HG02759 (cell line): ENCODE data around the gene CAMKMT.

Source experiments
- ATAC-seq: cut with Tn5 transposase; IDR thresholded peaks from one replicate; pipeline ENCODE4 v1.9.1; 2021; ENCODE audit warnings: mild to moderate bottlenecking, moderate library complexity; ENCODE audit not compliant: unreplicated experiment

CAMKMT gene

DNA sequence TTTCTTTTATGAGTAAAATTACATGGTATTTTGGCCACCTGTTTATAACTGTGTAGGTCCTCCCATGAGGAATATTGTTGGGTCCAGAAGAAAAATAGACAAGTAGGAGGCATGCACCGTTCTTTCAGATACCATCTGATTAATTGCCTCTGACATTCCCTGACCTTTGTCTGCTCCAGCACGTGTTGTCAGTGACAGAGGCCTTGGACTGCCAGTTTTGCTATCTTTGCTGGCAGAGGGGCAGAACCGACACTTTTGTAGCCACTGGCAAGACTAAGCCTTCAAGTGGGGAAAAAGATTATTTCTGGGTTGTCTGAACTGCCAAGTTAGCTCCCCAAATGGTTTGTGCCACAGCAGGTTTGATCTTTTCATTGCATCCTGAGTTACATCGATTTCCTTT, 276.9 kb downstream of the CAMKMT start:
- ATAC-seq: no peak

- no peak for ATAC-seq
Measured at GRCh38 chr2:44639399-44639798, 277.7 kb downstream of the CAMKMT start.

GRCh38 chr2:44642123-44642857, 280.5 kb downstream of the CAMKMT start:
- ATAC-seq: no peak

DNA sequence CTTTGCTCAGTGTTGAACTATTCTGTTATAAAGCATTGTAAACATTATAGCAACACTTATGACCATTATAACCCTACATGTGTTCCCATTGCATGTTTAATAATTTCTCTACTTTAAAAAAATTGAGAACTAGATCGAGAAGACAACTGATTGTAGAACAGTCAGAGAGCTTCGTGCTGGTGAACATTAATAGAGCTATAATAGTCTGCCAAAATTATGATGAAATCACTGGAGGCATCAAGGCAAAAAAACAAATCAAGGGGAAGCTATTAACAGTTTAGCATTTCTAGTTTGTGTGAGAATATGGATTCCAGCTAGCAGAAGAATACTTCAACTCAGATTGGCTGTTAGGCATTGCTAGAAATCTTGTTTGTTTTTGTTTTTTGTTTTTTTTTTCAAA, 284.2 kb downstream of the CAMKMT start:
- no peak for ATAC-seq

DNA sequence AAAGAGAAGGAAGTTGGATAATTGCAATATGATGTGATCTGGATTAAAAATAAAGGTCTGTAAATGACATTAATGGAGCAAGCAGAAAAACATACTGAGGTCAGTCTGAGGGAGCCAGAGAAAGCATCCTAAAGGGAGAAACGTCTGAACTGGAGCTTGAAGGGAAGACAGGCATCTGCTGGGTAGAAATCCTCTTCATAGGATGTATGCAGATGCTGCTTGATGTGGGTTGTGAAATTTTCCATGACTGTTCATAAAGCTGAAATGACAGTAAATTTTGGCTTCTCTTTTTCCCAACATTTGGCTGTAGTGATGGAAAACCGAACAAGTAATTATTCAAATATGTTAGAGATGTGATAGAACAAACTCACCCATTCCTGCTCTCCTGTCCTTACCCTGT, 287.6 kb downstream of the CAMKMT start:
- ATAC-seq: no peak

- no peak for ATAC-seq
Measured at GRCh38 chr2:44650796-44651195, 289.0 kb downstream of the CAMKMT start.

GRCh38 chr2:44651974-44652373, 290.2 kb downstream of the CAMKMT start:
- ATAC-seq: peak; percentile 45

- ATAC-seq: no peak
Measured at GRCh38 chr2:44652701-44653100, 291.0 kb downstream of the CAMKMT start.

GRCh38 chr2:44655401-44655864, 293.7 kb downstream of the CAMKMT start:
- no peak for ATAC-seq

DNA sequence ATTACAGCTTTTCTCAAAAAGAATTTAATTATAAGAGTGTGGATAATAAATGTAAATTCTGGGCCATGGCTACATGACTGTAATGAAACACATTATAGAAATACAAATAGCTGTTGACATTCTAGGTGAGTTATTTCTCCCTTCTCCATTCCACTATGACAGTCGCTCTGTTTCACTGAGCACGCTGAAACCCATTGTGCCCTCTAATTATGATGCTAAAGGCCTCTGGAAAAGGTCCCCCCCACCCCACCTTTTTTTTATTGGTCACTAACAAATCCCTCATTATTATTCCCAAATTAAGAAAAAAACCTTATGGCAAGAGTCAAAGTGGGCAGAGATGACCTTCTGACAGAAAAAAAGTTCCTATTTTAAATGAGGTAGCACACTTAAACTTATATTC, 294.7 kb downstream of the CAMKMT start:
- no peak for ATAC-seq

- no peak for ATAC-seq
Measured at GRCh38 chr2:44663471-44664073, 301.8 kb downstream of the CAMKMT start.

DNA sequence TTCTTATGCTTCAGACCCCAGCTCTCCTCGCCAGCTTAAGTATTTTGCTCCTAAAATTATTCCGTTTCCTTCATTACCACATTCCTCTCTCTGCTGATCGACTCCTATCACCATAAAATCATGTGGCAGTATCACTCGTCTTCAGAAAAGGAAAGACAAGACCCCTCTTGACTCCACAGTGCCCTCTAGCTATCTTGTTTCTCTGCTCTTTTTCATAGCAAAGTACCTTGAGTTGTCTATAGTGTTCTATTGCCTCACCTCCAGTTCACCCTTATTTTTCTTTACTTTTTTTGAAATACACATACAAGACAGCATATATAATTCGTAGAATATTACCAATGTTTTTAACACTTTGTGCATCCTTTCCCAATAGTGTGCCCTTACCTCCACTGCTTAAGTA, 306.6 kb downstream of the CAMKMT start:
- ATAC-seq: no peak

- no peak for ATAC-seq
Measured at GRCh38 chr2:44671276-44671675, 309.5 kb downstream of the CAMKMT start.

- no peak for ATAC-seq
Measured at GRCh38 chr2:44671916-44672315, 310.2 kb downstream of the CAMKMT start.

DNA sequence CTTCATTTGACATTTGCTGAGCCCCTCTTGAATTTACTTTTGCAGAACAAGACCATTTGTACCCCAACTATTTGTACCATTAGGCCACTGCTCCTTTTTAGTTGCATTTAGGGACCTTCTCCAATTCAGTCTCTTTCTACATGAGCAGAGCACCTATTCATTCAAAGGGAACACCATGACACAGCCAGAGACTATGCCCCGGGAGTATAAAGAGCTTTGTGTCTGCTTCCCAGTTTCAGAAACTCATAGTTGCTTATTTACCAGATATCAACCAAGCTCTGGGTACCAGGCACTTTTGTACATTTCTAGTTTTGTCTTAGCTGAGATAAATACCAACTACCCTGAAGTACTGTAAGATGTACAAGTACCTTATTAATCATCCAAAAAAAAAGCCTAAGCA, 310.7 kb downstream of the CAMKMT start:
- ATAC-seq: no peak

DNA sequence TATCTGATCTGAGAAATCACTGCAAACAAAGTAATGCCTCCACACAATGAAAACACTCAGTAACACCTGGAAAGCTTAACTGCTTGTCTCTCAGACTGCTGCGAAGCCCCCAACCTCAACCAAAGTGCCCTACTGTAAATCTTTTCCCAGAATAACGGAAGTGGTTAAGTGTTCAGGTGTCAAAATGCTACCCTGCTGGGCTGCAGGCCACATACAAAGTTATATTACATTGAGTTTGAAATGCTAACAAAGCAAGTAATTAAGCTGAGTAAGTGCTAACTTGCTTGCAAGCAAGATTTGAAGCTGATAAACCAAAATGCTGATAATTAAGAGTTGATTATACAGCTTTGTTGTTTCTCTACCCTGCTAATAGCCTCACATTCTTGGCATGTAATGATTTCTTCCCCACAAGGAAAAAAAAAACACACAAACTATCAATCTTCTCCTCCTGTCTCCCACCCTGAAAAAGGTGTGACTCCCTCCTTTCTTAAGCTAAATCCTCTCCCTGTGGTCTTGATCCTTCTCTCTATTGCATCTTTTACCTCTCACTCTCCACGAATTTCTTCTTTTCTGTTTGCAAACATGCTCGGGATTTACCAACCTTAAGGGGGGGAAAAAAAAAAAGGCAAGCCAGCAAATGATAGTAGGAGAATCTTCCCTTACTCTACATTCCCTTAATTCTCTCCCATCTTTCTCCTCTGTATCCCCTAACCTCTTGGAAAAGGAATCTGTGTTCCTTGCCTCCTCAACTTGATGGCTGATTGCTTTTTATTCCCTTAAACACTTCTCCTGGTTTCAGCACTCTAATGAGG, 312.9 kb downstream of the CAMKMT start:
- no peak for ATAC-seq

GRCh38 chr2:44676379-44676778, 314.6 kb downstream of the CAMKMT start:
- no peak for ATAC-seq

DNA sequence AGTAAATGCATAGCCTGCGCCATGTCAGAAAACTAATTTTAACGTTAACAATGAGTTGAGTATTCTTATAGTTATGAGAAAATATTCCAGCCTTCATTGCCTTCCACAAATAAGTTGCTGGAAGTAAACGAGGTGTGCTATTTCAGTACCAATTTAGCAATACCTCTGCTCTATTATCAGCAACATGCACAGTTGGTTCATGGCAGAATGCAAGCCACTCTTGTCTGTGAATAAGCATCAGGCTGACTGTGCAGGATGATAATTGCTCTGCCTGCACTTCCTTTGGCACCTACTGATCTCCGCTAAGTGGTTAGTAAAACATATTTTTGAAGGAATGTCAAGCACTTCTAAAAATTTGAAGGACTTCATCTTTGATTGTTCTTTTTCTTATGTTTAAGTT, 317.8 kb downstream of the CAMKMT start:
- no peak for ATAC-seq

DNA sequence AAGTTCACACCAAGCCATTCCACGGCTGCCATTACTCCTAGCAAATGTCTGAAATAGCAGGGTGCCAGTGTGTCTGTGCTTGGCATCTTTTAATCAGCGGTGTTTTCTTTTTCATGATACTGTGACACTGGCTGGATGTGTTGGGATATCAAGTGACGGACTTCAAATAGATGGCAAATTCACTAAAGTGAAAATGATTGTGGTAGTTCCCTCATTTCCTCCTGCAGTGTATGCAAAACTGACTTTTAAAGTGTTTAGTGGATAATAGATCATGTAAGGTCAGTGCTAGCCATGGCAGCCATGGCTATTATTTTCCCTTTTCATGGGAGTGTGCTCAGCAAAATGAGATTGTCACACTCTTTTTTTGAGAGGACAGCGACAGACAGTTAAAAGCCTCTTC, 318.2 kb downstream of the CAMKMT start:
- ATAC-seq: no peak

DNA sequence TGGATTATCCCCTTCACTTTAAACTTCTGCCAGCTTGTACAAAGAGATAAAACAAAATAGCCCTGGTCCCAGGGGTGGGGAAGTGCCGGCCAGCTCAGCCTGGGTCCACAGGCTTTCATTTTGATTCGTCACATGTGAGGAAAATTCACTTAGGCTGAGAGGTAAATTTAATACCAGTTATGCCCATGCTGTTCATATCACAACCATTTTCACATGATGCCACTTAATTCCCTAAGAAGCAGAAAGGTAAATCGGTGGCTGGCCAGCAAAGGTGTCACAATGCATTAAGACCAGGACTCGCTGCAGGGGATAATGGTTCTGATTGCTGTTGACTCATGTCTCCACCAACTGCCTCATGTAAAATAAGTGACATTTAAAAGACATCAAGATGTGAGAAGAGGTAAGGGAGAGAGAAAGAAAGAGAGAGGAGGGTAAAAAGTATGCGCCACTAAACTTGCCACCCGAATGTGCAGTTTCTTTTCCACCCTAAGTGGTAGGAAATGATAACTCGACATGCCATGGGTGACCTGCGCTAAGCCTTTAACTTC, 318.8 kb downstream of the CAMKMT start:
- ATAC-seq: no peak

DNA sequence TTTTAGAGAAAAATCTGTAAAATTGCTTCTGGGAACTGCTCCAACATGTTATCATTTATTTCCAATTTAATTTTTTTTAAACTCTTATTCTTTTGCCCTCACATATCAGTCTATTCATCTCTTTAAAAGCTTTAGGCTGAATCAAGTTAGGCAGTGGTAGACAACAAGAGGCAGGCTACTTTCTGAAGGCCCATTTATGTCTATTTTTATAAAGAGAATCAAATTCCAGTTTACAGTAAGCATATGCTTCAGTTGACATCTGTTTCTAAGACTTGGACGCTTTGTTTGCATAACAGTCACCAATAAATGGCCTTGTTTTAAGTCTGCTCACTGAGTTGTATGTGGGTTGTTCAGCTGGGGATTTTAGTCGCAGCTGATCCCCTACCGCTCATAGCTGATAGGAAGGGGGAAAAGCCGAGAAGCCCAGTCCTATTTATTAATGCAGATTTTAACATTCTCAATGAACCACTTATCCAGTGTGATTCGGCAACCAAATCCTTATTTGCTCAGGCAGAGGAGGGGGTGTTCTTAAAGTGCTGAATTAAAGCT, 319.3 kb downstream of the CAMKMT start:
- no peak for ATAC-seq
